A549 (cell line): ENCODE data around the gene C2orf74. TPM values are rescaled to one million over a fixed set of nuclear protein-coding genes. Genes with fewer than 3 reads are reported as not detected.
"Not testable (repeated sequence)": the region's sequence is repeated elsewhere in the genome, so short reads cannot be mapped to it uniquely, and the experiment has no call there.

Source experiments
- ATAC-seq, 2 experiments: fragments of 200-7000 bp in 1 of 2; fragments of >200 bp in 1 of 2; cut with Nextera tagmentation in 1 of 2; cut with Tn5 transposase in 1 of 2; 3 replicates each; pipeline versions ENCODE4 v1.8.0 to v1.9.1; 2018 to 2020; ENCODE audit warnings: mild to moderate bottlenecking in 1 of 2, moderate library complexity in 1 of 2
- CTCF ChIA-PET: fragments of 300-600 bp; sonication (Branson Sonifier 250); formaldehyde crosslinking; extraction: SDS; loops from one replicate; lab custom pipeline; 2021; ENCODE audit warnings: antibody characterized with exemption, inconsistent platforms; lab: Yijun Ruan, JAX
- POLR2A ChIA-PET: fragments of 350-600 bp; formaldehyde crosslinking; extraction: SDS; loops from one replicate; lab custom pipeline; 2021; ENCODE audit warnings: antibody characterized with exemption, inconsistent platforms; lab: Yijun Ruan, JAX
- DNase-seq, 2 experiments: peaks; one replicate each; pipeline versions ENCODE4 v3.0.0 to v3.0.0-alpha.2; 2011 to 2016; ENCODE audit warnings: low read depth in 1 of 2, low spot score in 1 of 2
- FAIRE-seq: peaks from 2 replicates; lab custom pipeline; 2011; peaks lifted over from hg19 to GRCh38; lab: Jason Lieb, UNC
- H3K27ac ChIP-seq, 2 experiments: fragments of >200 bp; sonication (Bioruptor Twin); formaldehyde crosslinking; 3 replicates each; pipeline ENCODE4 v1.5.1; 2016 to 2017
- H3K4me1 ChIP-seq: fragments of >200 bp; sonication (Bioruptor Twin); formaldehyde crosslinking; 3 replicates; pipeline ENCODE4 v1.6.1; 2016
- H3K4me2 ChIP-seq: fragments of >200 bp; sonication (Bioruptor Twin); formaldehyde crosslinking; 3 replicates; pipeline ENCODE4 v1.6.1; 2016
- H3K4me3 ChIP-seq: fragments of >200 bp; sonication (Bioruptor Twin); formaldehyde crosslinking; 3 replicates; pipeline ENCODE4 v1.5.1; 2016
- H3K9me3 ChIP-seq: fragments of >200 bp; sonication (Bioruptor Twin); formaldehyde crosslinking; 3 replicates; pipeline ENCODE4 v1.6.1; 2016
- BCL3 ChIP-seq: fragments of >200 bp; sonication (Bioruptor Twin); formaldehyde crosslinking; IDR thresholded peaks from 3 replicates; pipeline ENCODE4 v1.6.1; 2016
- BHLHE40 ChIP-seq: IDR thresholded peaks from 2 replicates; pipeline ENCODE4 v1.6.1; 2012; ENCODE audit warnings: low read depth, low read length, inconsistent platforms
- CBX2 ChIP-seq: fragments of 200-600 bp; sonication (generic); IDR thresholded peaks from 2 replicates; pipeline ENCODE4 v1.6.1; 2016; ENCODE audit warnings: low read depth, mild to moderate bottlenecking, borderline replicate concordance
- CEBPB ChIP-seq, 2 experiments: fragments of >200 bp in 1 of 2; sonication (Bioruptor Twin) in 1 of 2; formaldehyde crosslinking in 1 of 2; IDR thresholded peaks; 2 replicates each; pipeline ENCODE4 v1.6.1; 2012 to 2016
- CHD2 ChIP-seq: fragments of 150-350 bp; IDR thresholded peaks from 2 replicates; pipeline ENCODE4 v1.6.1; 2014; ENCODE audit warnings: low read length; ENCODE audit not compliant: partially characterized antibody
- ELK1 ChIP-seq: fragments of 150-350 bp; IDR thresholded peaks from 2 replicates; pipeline ENCODE4 v1.6.1; 2014; ENCODE audit warnings: low read depth, mild to moderate bottlenecking, low read length
- FOSB ChIP-seq: fragments of 250-450 bp; sonication (Bioruptor Pico); IDR thresholded peaks from 2 replicates; pipeline ENCODE4 v1.5.0; 2020; ENCODE audit warnings: mild to moderate bottlenecking, moderate library complexity
- FOXS1 ChIP-seq: fragments of 250-450 bp; sonication (Bioruptor Pico); IDR thresholded peaks from 2 replicates; pipeline ENCODE4 v1.5.0; 2020; ENCODE audit warnings: mild to moderate bottlenecking, moderate library complexity
- GATA3 ChIP-seq: IDR thresholded peaks from 2 replicates; pipeline ENCODE4 v1.6.1; 2012; ENCODE audit warnings: borderline replicate concordance
- HDAC2 ChIP-seq: fragments of 200-600 bp; sonication (generic); IDR thresholded peaks from 2 replicates; pipeline ENCODE4 v1.6.1; 2016
- HMGXB4 ChIP-seq: fragments of 250-450 bp; sonication (Bioruptor Pico); IDR thresholded peaks from 2 replicates; pipeline ENCODE4 v1.5.0; 2021; ENCODE audit warnings: mild to moderate bottlenecking, moderate library complexity, borderline replicate concordance
- MAZ ChIP-seq: fragments of 150-350 bp; IDR thresholded peaks from 2 replicates; pipeline ENCODE4 v1.6.1; 2014; ENCODE audit warnings: antibody characterized with exemption, low read depth, low read length, borderline replicate concordance
- NR3C1 ChIP-seq: fragments of >200 bp; sonication (Bioruptor Twin); formaldehyde crosslinking; IDR thresholded peaks from 3 replicates; pipeline ENCODE4 v1.6.1; 2017
- RARB ChIP-seq: fragments of 250-450 bp; sonication (Bioruptor Pico); IDR thresholded peaks from 2 replicates; pipeline ENCODE4 v1.8.0; 2021; ENCODE audit warnings: mild to moderate bottlenecking, moderate library complexity
- REST ChIP-seq: fragments of 200-600 bp; sonication (generic); IDR thresholded peaks from 2 replicates; pipeline ENCODE4 v1.6.1; 2016; ENCODE audit warnings: antibody characterized with exemption, mild to moderate bottlenecking, moderate library complexity
- RNF2 ChIP-seq: fragments of 200-600 bp; sonication (generic); IDR thresholded peaks from 2 replicates; pipeline ENCODE4 v1.6.1; 2016; ENCODE audit warnings: low read depth, mild to moderate bottlenecking, antibody characterized with exemption, moderate library complexity, borderline replicate concordance
- SMC3 ChIP-seq: fragments of >200 bp; sonication (Bioruptor Twin); formaldehyde crosslinking; IDR thresholded peaks from 3 replicates; pipeline ENCODE4 v1.6.1; 2018; ENCODE audit warnings: inconsistent platforms
- ZNF302 ChIP-seq: fragments of 250-450 bp; sonication (Bioruptor Pico); IDR thresholded peaks from 2 replicates; pipeline ENCODE4 v1.9.0; 2021; ENCODE audit warnings: inconsistent platforms, mild to moderate bottlenecking, moderate library complexity
- WGBS: methylation state at CpG from one replicate; pipeline ENCODE4 v1.1.6; 2017; ENCODE audit errors: missing lambda C conversion rate; 5-methylcytosine and 5-hydroxymethylcytosine counted together
- polyA plus RNA-seq, 4 experiments: library from polyadenylated mRNA; depleted of rRNA in 3 of 4; stranded (reverse); fragments of >200 nt; fragmentation: RNase III in 1 of 4; extraction: RNeasy Plus Mini Kit Qiagen cat#74134 plus additional on column Dnase treatment in 1 of 4; gene quantifications; 2 replicates in 3 of 4; 3 replicates in 1 of 4; pipeline ENCODE4 v1.2.3, GENCODE V29; 2011 to 2017

C2orf74 gene
- polyA plus RNA-seq, 2 of the 4 experiments (the other 2 are of a cell fraction) = 41.8 to 47.8 TPM

- TF ChIP-seq BHLHE40 (no peak), HMGXB4 (no peak), ZNF302 (CRISPR knock-in tag) (no peak), ELK1 (no peak), HDAC2 (no peak)
- TF ChIP-seq, all 56 proteins: peak for 0
Measured at GRCh38 chr2:61157371-61158003, 4.5 kb upstream of the C2orf74 start (continued).

- Histone ChIP-seq H3K4me1 (no peaks in the 10 kb centered on the region), H3K27ac (no peak overlapping the region), H3K4me2 (no peak overlapping the region), H3K4me3 (no peak overlapping the region), H3K9me3 (no peaks in the 10 kb centered on the region)
- ATAC-seq = no peak
- TF ChIP-seq FOSB (no peak), SMC3 (no peak), CEBPB (IDR thresholded peaks at IDR 0.05) (0 out of 4 replicates have a peak, but pooled peaks of 1 of the 2 experiments have one; percentile 8), NR3C1 (no peak), HDAC2 (no peak)
- WGBS = 62% methylated on average over 3 of the region's 3 CpGs
- POLR2A ChIA-PET = no interaction called here
- DNase-seq = no peak
- FAIRE-seq = no peak
- CTCF ChIA-PET = no interaction called here
Measured at GRCh38 chr2:61158356-61158955, 3.5 kb upstream of the C2orf74 start.

- POLR2A ChIA-PET = interaction anchor here (1.5 kb wide), 1 partner anchor 14 kb away, joined by 3 read pairs; no protein-coding TSS in a partner anchor
Measured at GRCh38 chr2:61162721-61163120, 733 bp downstream of the C2orf74 start.

GRCh38 chr2:61165082-61165481, 3.1 kb downstream of the C2orf74 start:
- POLR2A ChIA-PET = interaction anchor here (0.6 to 1.4 kb wide), 2 partner anchors 11 to 20 kb away, joined by 3 to 7 read pairs; no protein-coding TSS in a partner anchor
- H3K4me2 ChIP-seq, H3K4me1 ChIP-seq, H3K4me3 ChIP-seq, H3K27ac ChIP-seq, ATAC-seq, FAIRE-seq, DNase-seq, H3K9me3 ChIP-seq: not testable (repeated sequence)
- 86% methylated on average over 7 of the region's 7 CpGs for WGBS
- CTCF ChIA-PET = interaction anchor here (1.4 to 2.5 kb wide), 3 partner anchors 9 to 30 kb away, joined by 3 to 11 read pairs (median 8); no protein-coding TSS in a partner anchor

More at GRCh38 chr2:61162721-61163120, 733 bp downstream of the C2orf74 start:
- DNase-seq = no peak
- FAIRE-seq = no peak
- CTCF ChIA-PET = interaction anchor here (1.0 to 2.5 kb wide), 4 partner anchors 9 to 91 kb away, joined by 3 to 11 read pairs (median 6); no protein-coding TSS in a partner anchor
- Histone ChIP-seq H3K27ac (no peak overlapping the region), H3K9me3 (no peaks in the 10 kb centered on the region), H3K4me2 (no peak overlapping the region), H3K4me1 (no peaks in the 10 kb centered on the region), H3K4me3 (no peak overlapping the region)
- no peak for ATAC-seq
- TF ChIP-seq BCL3 (no peak), CEBPB (IDR thresholded peaks at IDR 0.05) (no peak), CBX2 (no peak), REST (no peak), RARB (CRISPR knock-in tag) (no peak), CHD2 (no peak), BHLHE40 (no peak), GATA3 (no peak), RNF2 (no peak), MAZ (no peak), FOXS1 (CRISPR knock-in tag) (no peak)
- WGBS = 86% methylated on average over 5 of the region's 5 CpGs
